HTERT RPE-1 (cell line): ENCODE data around the gene THAP6.
"Not testable (repeated sequence)": the region's sequence is repeated elsewhere in the genome, so short reads cannot be mapped to it uniquely, and the experiment has no call there.

Experiments used
- in situ Hi-C: fragments of 300-500 bp; cut with MboI; formaldehyde crosslinking; loops from 4 replicates; pipeline ENCODE4 v1.14.3; 2020; ENCODE audit warnings: low sequenced_read_pairs

Gene THAP6

DNA sequence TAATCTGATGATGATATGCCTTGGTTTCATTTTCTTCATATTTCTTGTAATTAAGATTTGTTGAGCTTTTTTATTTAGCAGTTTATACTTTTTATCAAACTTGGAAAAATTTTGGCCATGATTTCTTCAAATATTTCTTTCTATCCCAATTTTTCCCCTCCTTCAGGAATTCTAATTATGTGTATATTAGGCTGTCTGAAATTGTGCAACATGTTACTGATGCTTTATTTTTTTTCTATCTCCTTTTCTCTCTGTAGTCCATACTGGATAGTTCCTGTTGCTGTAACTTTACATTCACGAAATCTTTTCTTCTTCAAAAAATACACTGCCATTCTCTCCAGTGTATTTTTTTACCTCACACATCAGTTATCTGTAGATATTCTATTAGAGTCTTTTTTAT lies 10.8 kb downstream of the THAP6 start:
- in situ Hi-C loops = no loop called here

- in situ Hi-C loops = no loop called here
These were observed 11.6 kb downstream of the THAP6 start for GRCh38 chr4:75525910-75526309.

DNA sequence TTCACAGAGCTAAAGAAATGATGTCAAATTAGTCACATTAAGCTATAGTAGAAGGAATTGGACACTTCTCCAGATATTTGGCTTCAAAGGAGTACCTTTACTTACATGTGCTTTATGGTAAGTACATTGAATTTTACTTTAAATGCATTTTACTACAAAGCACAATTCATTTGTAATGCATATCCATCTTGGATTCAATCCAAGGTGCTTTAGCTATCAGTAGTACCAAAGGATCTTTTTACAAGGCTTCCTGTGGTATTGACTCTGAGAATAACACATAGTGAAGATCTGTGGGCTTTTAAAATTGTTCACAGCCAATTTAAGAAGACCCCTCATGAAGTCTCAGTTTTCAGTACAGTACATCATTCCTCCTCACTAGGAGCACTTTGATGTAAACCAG lies 13.2 kb downstream of the THAP6 start:
- in situ Hi-C loops = no loop called here

DNA sequence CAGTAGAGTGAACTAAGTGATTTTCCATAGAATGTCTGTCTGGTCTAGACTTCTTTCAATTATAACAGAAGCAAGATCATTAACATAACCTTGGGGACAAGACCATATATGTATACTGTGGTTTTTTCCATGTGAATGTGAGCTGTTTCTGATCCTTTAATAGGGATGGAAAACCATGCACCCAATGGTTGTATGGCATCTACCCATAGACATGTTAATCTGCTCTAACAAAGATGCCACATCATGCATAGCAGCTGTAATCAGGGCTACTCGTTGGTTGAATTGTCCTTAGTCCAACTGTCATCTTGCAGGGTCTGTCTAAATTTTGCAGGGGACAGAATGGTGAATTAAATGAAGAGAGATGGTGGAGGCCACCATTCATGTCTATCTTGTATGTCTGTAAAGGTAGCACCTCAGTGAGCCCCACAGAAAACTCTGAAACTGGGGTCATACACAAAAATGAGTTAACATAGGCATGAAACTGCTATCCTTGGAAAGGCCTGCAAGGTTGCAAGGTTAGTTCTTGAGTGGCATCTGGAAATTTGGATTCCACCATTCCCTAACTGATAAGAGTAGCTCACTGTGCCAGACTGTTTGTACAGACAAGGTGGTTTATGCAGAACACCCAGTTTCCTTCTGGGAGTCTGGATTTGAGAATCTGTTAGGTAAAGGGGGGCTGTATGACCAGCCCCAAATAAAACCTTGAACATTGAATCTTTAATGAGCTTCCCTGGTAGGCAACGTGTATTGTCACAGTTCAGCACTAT lies 16.5 kb downstream of the THAP6 start:
- in situ Hi-C loops = no loop called here

DNA sequence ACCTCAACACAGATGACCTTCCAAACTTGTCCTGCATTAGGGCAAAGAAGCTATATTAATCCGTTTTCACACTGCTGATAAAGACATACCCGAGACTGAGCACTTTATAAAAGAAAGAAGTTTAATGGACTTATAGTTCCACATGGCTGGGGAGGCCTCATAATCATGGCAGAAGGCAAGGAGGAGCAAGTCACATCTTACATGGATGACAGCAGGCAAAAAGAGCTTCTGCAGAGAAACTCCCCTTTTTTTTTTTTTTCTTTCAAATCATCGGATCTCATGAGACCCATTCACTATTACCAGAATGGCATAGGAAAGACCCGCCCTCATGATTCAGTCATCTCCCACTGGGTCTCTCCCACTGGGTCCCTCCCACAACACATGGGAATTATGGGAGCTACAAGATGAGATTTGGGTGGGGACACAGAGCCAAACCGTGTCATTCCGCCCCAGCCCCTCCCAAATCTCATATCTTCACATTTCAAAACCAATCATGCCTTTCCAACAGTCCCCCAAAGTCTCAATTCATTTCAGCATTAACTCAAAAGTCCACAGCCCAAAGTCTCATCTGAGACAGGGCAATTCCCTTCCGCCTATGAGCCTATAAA lies 17.4 kb downstream of the THAP6 start:
- in situ Hi-C loops = not testable (repeated sequence)

- in situ Hi-C loops = not testable (repeated sequence)
These were observed 19.1 kb downstream of the THAP6 start for GRCh38 chr4:75533339-75533887.

DNA sequence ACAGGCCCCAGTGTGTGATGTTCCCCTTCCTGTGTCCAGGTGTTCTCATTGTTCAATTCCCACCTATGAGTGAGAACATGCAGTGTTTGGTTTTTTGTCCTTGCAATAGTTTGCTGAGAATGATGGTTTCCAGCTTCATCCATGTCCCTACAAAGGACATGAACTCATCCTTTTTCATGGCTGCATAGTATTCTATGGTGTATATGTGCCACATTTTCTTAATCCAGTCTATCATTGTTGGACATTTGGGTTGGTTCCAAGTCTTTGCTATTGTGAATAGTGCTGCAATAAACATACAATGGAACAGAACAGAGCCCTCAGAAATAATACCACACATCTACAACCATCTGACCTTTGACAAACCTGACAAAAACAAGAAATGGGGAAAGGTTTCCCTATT lies 19.7 kb downstream of the THAP6 start:
- in situ Hi-C loops = not testable (repeated sequence)

GRCh38 chr4:75537308-75537707 lies 23.0 kb downstream of the THAP6 start:
- in situ Hi-C loops = not testable (repeated sequence)

DNA sequence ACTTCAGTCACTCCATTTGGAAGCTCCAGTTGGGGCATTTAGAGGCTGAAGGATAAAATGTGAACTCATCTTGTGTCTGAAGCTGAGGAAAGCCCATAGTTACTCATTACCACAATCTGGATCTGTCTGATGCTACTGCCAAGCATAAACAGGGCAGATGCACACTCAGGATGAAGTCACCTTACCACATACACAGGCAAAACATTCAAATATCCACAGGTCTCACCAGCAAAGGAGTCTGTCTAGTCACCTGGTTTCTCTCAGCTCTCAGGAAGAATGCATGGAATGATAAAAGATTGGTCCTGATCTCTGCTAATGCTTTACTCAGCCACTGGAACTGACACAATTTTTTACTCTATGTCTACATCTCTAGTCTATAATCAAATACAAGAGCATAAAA lies 28.6 kb downstream of the THAP6 start:
- in situ Hi-C loops = no loop called here

DNA sequence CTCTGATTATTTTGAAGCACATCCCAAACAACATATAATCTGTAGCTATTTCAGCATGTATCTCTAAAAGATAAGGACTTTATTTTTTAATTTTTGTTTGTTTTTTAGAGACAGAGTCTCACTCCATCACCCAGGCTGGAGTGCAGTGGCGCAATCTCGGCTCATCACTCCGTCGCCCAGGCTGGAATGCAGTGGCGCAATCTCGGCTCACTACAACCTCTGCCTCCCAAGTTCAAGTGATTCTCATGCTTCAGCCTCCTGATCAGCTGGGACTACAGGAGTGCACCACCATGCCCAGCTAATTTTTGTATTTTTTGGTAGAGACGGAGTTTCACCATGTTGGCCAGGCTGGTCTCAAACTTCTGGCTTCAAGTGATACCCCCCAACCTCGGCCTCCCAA lies 29.9 kb downstream of the THAP6 start:
- in situ Hi-C loops = not testable (repeated sequence)

DNA sequence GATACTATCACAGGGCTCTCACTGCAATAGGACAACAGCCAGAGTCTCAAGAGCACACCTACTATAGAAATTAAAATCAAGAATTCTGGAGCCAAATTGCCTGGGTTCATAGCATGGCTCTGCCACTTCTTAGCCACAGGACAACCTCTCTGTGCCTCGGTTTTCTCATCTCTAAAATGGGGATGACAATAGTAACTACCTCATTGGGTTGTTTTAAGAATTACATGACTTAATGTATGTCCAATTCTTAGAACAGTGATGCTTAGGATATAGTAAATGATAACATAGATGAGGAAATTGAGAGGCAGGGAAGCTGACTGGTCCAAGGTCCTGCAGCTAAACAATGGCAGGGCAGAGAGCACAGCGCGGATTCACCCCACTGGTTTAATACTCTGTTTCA lies 30.6 kb downstream of the THAP6 start:
- in situ Hi-C loops = no loop called here

DNA sequence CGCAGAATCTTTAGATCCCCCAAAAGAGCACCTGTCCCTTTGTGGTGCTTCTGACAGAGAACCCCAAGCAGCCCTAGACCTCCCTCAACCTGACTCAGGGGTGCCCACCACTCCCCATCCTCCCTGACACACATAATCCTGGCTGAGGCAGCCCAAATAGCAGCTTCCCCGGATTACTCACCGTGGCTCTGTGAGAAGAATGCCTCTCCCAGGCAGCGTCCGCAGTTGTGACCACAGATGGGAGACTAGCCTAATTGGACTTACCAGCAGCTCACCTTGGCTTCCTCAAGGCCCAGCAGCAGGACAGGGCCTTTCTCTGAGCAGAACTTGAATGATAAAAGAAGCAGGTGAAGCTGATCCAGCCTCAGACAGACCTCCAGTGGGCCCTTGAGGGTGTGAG lies 31.3 kb downstream of the THAP6 start:
- in situ Hi-C loops = no loop called here

GRCh38 chr4:75547647-75548387 lies 33.5 kb downstream of the THAP6 start:
- in situ Hi-C loops = no loop called here

- in situ Hi-C loops = no loop called here
These were observed 34.7 kb downstream of the THAP6 start for GRCh38 chr4:75549019-75549418.

DNA sequence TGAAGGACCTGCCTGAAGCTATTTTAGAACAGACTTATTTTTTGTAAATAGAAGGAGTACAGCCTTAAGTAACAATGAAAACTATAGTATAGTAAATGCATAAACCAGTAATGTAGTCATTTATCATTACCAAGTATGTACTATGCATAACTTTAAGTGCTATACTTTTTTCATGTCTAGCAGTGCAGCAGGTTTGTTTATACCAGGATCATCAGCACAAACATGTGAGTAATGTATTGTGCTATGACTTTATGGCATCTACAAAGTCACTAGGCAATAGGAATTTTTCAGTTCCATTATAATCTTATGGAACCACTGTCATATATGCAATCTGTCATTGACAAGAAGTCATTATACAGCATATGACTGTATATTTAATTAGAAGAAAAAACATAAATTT lies 38.2 kb downstream of the THAP6 start:
- in situ Hi-C loops = no loop called here

GRCh38 chr4:75555294-75556164 lies 41.3 kb downstream of the THAP6 start, which contains the start of gene ODAPH:
Gene ODAPH (plus strand): TSS chr4:75556066. CDS start chr4:75556083, 17 bp downstream.
- in situ Hi-C loops = no loop called here

- in situ Hi-C loops = no loop called here
These were observed 43.4 kb downstream of the THAP6 start for GRCh38 chr4:75557696-75558095.

- in situ Hi-C loops = no loop called here
These were observed 47.5 kb downstream of the THAP6 start for GRCh38 chr4:75561789-75562188.

DNA sequence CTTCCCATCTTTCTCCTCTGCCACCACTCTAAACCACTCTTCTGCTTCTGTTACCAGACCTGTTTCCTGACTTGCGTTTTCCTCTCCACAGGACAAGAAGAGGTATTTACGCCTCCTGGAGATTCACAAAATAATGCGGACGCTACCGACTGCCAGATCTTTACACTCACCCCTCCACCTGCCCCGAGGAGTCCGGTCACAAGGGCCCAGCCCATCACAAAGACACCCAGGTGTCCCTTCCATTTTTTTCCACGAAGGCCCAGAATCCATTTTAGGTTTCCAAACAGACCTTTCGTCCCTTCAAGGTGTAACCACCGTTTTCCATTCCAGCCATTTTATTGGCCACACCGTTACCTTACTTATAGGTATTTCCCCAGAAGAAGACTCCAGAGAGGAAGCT lies 49.8 kb downstream of the THAP6 start:
- in situ Hi-C loops = no loop called here

DNA sequence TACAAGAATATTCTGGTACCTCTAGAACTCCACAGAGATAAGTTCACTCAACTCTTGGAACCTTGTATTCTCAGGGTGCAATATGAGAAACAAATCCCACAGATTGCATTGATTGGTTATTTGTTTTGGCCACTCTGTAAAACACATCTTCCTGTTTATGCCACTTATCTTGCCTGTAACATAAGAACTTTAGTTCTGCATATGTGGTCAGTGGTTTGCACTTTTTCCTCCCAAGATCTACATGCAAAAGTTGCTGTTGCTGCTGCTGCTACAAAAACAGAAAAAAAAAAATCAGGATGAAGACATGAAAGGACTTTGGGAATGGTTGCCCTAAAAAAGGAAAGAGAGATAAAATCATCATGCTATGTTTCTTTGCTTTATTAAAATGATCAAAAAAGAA lies 51.2 kb downstream of the THAP6 start:
- in situ Hi-C loops = no loop called here

DNA sequence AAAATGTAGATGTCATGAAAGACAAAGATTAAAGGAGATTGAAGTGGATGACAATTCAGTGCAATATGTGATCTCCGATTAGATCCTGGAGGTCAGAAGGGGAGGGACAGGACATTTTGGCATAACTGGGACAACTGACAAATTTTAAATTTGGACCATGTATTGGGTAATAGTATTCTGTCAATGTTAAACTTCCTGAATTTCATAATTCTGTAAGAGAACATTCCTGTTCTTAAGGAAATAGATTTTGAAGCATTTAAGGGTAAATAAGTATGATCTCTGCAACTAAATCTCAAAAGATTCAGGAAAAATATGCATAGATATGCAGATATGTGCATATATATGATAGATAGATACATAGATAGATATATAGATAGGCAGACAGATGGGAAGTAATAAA lies 52.6 kb downstream of the THAP6 start:
- in situ Hi-C loops = no loop called here
